ENCODE data around the gene TTYH2.

DNA sequence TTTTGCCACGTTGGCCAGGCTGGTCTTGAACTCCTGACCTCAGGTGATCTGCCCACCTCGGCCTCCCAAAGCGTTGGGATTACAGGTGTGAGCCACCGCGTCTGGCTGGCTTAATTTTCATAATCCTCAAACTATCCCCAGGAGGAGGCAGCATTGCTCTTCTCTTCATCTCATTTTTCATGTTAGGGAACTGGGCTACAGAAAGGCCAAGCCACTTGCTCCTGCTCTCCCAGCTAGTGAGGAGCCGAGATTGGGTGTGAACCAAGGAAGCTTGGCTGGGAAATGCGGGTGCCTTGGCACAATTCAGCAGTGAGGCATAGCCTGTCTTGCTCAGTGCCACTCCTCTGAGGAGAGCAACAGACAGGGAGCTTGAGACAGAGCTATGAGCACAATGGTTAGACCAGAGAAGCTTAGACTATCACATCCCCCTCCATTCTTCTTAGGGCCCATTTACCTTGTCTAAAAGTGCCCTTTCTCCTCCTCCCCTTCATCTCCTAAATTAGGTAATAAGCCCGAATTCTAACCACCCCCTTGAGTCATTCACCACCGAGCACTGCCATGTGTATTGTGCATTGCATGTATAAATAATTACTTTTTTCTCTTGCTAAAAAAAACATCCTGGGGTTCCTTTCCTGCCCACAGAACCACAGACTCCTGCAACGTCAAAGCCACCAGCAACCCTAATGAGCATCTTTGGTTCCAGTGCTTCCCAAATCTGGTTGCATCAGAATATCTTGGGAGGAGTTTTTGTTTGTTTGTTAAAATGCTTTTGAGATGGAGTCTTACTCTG, 92.7 kb downstream of the TTYH2 start:
- TF ChIP-seq EZH2 (IDR thresholded peaks at IDR 0.05; ENCODE audit: borderline replicate concordance, low read length) (no peak), CTCF (IDR thresholded peaks at IDR 0.05; ENCODE audit: low read length) (no peak)

Data from OCI-LY1 (cell line).